GM21717 (cell line): Measurements from ENCODE around the gene UBAP1.
"Not testable (repeated sequence)": the region's sequence is repeated elsewhere in the genome, so short reads cannot be mapped to it uniquely, and the experiment has no call there.

Experiments
- ATAC-seq: cut with Tn5 transposase; IDR thresholded peaks from one replicate; pipeline ENCODE4 v1.9.1; 2021; ENCODE audit warnings: mild to moderate bottlenecking, moderate library complexity; ENCODE audit not compliant: unreplicated experiment

The UBAP1 gene

DNA sequence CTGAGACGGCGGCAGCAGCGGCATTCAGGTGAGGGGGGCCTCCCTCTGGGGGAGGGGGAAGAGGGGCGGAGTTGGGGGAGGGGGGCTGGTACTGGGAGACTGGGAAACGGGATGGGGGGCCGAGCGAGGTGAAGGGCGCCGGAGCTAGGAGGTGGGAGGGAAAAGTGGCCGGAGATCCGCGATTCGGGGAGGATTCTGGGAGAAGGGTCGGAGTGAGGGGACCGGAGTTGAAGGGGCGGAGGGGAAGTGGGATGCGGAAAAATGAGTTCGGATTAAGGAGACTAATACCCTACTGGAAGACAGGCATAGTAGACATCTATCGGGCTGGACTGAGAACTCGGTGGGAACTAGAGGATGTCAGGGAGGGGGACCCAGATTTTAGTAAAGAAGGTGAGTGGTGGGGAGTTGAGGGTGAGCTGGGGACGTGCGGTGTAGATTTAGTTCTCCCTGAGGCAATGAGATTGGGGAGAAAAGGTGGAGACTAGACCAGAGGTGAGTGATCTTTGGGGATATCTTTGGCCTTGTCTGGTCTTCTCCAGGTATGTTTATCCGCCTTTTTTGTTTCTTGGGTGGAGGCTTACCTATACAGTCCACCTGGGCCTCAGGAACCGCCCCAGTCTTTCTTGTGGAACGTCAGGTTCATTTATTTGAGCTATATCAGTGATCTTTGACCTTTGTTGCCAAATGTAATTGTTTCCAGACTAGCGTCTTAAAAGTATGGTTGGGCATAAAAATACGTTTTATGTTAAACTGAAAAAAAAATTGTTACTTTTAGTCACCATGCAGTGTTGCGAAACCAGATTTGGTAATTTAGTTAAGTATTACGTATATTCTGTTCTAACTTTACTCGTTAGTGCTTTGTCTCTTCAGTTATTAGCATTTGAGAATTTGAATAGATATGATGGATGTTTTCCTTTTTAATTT is 632 bp downstream of the UBAP1 start:
- ATAC-seq: no peak

DNA sequence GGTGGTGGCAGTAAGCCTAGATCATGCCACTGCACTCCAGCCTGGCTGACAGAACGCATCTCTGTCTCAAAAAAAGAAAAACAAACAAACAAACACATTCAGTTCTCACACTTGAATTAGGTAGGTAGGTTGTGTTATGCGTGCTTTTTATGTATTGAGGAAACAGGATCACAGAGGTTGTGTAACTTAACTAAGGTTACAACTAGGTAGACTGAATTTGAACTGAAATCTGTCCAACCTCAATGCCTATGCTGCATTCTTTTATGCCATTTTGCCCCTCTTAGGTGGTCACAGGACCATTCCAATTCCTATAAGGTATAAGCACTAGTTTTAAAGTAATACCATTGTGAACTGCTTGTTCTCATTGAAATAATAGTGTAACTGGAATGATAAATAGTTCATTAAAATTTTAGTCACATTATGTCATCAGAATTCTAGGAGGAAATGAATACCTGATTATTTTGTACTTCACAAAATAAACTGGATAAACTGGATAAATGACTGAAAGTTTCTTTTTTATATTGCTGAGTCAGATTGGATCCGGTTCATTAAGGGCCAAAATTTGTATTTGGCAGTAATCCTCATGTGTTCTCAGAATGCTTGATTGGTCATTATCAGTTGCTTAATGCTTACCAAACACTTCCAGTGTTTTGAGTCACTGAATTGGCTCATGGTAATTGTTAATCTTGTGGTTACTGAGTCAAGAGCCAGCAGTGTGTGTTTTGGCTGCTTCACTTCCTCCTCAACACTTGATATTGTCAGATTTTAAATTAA is 7.1 kb downstream of the UBAP1 start:
- ATAC-seq: no peak

DNA sequence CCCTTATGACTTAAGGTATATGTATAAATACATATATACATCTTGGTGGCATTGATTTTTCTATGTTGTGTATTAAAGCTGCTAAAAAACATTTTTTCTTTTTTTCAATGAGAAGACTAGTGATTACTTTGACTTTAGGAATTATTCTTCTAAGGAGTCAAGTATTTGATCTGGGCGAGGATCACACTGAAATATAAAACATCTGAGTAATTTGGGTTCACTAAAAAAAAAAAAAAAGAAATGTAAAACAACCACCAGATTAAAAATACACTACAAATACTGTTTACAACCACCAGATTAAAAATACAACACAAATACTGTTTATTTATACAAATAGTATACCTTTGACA is 9.0 kb downstream of the UBAP1 start:
- no peak for ATAC-seq

DNA sequence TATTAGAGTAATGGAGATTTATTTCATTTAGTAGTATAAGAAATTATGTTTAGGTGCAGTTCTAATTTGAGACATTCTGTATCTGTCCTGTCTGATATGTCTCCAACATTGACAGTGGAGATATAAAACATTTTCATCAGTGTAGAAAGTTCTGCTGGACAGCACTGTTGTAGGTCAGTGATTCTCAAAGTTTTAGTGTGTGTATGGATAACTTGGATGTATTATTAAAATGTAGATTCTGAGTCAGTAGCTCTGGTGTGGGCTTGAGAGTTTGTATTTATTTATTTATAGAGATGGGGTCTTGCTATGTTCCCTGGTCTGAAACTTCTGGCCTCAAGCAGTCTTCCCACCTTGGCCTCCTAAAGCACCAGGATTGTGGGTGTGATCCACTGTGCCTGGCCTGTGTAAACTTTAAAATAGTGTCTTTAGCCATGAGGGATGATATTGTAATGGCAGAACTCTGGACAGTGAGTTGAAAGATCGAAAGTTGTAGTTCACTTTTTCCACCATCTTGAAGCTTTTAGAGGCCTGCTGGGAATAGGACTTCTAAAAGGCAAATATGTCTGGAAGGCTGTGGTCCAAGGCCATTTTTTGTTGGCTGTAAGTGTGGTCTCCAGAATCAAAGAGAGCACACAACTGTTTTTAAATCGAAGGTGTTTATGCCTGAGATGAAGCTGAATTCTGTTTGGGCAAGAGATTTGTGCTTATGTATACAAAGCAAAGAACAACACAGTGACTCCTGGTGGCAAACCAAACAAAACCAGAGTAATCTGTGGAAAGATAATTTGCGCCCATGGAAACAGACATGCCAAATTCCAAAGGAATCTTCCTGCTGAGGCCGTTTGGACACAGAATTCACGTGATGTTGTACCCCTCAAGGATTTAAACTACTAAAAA is 12.4 kb downstream of the UBAP1 start:
- ATAC-seq: no peak

DNA sequence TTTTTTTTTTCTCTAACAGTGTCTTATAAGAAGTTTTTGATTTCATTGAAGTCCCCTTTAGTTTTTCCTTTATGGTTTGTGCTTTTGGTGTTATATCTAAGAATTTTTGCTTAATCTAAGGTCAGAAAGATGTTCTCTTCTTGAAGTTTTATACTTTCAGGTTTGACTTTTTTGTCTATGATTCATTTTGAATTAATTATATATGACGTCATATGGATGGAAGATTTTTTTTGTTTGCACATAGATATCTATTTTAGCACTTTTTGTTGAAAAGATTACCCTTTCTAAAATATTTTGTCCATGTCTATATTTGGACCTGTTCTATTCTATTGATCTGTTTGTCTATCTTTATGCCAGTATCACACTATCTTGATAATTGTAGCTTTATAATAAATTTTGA is 16.3 kb downstream of the UBAP1 start:
- no peak for ATAC-seq

DNA sequence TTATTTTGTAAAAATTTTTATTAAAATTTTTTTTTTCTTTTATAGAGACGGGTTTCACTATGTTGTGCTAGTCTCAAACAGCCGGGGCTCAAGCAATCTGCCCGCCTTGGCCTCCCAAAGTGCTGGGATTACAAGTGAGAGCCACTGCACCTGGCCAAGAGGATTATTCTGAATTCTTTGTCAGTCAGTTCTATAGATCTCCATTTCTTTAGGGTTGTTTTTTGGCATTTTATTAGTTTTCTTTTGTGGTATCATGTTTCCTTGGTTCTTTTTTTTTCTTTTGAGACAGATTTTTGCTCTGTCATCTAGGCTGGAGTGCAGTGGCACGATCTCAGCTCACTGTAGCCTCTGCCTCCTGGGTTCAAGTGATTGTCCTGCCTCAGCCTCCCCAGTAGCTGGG is 18.4 kb downstream of the UBAP1 start:
- ATAC-seq: not testable (repeated sequence)

DNA sequence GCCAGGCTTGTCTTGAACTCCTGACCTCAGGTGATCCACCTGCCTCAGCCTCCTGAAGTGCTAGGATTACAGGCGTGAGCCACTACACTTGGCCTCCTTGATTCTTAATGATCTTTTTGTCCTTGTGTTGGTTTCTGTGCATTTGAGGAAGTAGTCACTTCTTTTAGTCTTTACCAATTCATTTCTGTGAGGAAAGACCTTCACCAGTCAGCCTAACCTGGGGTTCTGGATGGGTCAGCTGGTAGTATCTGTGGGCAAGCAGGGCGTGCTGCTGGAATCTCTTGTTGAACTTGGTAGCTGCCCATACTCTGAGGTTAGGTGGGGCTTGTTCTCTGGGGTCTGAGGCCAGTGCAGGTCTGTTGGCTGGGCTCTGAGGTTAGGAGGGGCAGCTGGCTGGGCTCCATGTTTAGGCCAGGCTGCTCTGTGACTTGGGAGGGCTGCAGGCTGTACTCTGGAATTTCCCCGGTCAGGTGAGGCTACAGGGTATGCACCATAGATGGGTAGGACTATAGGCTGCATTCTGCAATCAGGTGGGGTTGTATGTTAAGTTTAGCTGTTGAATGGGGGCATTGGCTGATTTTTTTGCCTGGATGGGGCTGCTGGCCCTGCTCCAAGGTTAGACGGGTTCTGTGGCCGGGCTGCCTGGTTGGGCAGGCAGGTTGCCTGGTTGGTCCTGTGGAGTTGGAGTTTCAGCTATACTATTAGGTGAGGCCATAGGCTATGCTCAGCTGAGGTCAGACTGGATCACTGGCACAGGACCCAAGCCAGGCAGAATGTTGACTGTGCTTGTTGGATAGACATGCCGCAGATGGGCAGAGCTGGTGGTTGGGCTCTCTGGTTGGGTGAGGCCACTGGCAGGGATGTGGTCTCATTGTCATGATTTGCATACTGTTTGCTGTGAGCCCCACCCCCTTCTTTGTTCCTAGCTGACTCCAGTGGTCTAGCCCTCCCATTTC is 19.2 kb downstream of the UBAP1 start:
- ATAC-seq: no peak

DNA sequence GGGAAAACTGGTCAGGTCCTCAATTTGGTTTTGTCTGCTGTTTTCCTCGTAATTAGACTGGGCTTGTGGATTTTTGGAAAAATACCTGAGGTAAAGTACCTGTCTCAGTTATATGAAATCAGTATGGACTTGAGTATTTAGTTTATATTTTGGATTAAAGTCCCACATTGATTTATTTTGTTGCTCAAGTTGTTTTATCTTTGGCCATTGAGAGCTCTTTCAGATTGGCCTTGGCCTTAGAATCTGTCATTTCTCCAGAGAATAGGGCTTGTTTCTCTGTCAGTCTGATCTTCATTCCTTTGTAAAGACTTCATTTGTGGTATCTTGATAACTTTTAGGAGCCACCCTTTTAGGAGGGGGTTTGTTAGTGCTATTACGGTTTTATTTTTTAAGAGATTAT is 21.2 kb downstream of the UBAP1 start:
- ATAC-seq: no peak

DNA sequence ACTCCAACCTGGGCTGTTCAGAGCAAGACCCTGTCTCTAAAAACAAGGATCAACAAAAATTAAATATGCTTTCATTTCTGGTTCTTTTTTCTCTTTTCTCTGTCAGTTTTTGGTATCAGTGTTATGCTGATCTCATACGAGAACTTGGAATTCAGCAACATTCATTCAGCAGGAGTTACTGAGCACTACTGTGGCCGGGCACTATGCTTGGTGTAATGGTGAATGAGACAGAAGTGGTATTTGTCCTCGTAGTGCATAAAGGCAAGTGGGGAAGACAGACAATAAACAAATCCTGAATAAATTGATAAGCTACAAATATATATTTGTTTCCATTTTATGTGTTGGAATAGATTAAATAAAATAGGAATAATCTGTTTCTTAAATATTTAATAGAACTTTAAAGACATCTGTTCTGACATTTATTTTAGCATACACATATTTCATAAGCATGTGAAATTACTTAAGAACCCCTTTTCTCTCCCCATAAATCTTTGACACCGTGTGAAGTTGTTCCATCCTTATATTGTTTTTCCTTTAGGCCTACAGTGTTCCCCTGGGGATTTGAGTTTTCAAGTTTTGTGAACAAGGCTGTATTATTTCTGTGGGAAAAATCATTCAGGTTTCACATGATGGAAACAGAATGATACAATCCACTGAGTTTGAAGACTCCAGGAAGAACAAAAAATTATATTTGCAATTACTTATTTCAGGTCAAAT is 24.6 kb downstream of the UBAP1 start:
- ATAC-seq: no peak

DNA sequence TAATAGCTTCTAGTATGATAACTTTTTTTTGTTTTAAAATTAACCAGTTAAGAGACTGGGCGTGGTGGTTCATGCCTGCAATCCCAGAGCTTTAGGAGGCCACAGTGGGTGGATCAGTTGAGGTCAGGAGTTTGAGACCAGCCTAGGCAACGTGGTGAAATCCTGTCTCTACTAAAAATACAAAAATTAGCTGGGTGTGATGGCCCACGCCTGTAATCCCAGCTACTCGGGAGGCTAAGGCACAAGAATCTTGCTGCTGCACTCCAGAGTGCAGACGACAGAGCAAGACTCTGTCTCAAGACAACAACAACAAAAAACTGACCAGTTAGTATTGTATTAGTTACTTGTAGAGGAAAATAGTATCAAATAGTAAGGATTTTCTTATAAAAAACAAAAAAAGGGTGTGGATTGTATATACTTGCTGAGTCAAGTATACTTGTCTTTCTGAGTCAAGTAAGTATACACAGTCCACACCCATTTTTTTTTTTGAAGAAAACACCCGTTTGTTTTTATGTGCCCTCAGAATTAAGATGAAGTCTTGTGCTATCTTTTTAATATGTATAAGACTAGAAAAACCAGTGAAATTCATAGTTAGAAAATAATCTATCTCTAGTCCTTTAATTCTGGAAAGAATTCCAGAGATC is 25.3 kb downstream of the UBAP1 start:
- ATAC-seq: no peak

DNA sequence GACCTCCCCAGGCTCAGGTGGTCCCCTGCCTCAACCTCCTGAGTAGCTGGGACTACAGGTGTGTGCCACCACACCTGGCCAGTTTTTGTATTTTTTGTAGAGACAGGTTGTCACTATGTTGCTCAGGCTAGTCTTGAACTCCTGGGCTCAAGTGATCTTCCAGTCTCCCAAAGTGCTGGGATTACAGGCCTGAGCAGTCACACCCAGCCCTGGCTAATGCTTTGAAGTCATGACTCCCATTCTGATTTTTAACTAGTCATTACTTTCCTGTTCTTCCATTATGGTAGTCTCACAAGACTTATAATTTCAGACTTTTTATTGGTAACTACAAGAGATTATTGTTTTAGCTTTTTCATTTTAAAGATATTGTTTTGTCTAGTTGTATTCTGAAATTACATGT is 26.3 kb downstream of the UBAP1 start:
- ATAC-seq: no peak

DNA sequence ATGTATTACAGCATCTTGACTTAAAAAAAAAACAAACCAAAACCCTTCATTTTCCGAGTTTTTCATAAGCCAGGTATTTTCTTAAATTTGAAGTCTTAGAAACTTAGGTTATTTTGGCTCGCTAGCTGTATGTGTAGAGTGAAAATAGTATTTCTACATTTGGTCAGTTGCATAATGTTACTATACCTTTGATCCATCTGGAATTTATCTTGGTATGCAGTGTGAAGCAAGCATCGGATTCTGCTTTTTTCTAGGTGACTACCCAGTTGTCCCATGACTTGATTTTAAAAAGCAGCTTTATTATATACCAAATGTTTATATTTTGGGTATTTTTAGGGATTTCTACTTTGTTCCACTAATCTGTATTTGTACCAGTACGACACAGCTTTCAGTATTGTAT is 27.7 kb downstream of the UBAP1 start:
- no peak for ATAC-seq

DNA sequence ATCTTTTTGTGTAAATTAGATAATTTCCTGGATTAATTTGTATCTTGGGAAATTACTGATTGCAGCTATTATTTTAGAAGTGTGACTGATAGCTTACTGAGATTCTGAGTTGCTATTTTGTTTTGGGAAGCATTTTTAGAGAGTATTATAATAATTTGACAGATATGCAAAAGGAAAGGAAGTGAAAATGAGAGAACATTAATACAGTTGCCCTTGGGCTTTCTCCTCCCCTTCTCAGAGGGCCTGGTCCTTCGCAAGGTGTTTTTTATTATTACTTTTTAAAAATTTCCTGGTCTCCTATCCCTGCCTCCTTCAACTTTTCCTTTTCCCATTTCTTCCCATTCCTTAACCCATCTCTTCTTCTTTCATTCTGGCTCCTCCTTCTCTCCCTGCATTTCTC is 32.6 kb downstream of the UBAP1 start:
- no peak for ATAC-seq

DNA sequence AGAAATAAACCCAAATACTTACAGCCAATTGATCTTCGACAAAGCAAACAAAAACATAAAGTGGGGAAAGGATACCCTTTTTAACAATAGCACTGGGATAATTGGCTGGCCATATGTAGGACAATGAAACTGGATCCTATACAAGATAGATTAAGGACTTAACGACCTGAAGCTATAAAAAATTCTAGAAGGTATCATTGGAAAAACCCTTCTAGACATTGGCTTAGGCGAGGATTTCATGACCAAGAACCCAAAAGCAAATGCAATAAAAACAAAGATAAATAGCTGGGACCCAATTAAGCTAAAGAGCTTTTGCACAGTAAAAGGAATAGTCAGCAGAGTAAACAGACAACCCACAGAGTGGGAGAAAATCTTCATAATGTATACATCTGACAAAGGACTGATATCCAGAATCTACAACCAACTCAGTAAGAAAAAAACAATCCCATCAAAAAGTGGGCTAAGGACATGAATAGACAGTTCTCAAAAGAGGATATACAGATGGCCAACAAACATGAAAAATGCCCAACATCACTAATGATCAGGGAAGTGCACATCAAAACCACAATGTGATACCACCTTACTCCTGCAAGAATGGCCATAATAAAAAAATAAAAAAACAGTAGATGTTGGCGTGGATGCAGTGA is 35.6 kb downstream of the UBAP1 start:
- not testable (repeated sequence) for ATAC-seq

DNA sequence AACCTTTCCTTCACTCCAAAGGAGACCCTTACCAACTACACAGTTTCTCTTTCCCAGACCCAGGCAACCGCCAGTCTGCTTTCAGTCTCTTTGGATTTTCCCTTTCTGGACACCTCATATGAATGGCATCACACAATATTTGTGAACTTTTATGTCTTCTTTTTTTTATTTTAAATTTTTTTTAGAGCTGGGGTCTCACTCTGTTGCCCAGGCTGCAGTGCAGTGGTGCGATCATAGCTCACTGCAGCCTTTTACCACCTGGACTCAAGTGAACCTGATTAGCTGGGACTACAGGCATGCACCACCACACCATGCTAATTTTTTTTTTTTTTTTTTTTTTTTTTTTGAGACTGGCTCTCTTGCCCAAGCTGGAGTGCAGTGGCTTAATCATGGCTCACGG is 37.5 kb downstream of the UBAP1 start:
- no peak for ATAC-seq

DNA sequence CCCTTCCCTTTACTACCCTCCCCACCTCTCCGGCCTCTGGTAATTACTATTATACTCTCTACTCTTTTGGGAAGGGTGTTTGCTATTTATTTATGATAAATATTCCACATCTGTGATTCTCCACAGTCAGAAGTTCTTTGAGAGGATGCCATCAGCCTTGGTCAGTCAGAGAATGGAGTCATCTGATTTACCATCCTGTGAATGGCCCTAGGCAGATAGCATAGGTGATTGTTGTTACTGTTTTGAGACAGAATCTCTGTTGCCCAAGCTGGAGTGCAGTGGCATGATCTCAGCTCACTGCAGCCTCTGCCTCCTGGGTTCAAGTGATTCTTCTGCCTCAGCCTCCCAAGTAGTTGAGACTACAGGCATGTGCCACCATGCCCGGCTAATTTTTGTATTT is 38.2 kb downstream of the UBAP1 start:
- ATAC-seq: not testable (repeated sequence)

DNA sequence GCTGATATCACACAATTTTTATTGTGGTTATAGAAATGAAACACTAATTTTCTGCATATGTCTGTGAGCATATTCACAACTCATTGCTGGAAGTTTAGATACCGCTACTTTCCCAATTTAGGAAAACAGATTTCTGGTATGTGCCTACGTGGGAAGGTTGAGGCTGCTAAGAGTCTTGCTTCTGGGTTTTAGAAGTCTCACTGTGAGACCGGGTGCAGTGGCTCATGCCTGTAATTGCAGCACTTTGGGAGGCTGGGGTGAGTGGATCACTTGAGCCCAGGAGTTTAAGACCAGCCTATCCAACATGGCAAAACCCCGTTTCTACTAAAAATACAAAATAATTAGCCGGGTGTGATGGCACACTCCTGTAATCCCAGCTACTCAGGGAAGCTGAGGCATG is 39.6 kb downstream of the UBAP1 start:
- ATAC-seq: no peak

DNA sequence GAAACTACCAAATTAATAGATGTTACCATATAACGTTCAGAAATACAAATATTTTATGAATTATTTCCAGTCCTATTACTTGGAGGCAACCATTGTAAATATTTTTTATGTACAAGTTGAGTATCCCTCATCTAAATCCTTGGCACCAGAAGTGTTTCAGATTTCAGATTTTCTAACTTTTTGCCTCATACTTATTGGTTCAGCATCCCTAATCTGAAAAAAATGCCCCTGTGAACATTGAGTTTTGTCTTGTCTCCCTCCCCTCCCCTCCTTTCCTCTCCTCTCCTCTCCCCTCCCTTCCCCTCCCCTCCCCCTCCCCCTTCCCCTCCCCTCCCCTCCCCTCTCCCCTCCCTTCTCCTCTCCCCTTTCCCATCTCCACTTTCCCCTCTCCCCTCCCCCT is 40.6 kb downstream of the UBAP1 start:
- no peak for ATAC-seq

DNA sequence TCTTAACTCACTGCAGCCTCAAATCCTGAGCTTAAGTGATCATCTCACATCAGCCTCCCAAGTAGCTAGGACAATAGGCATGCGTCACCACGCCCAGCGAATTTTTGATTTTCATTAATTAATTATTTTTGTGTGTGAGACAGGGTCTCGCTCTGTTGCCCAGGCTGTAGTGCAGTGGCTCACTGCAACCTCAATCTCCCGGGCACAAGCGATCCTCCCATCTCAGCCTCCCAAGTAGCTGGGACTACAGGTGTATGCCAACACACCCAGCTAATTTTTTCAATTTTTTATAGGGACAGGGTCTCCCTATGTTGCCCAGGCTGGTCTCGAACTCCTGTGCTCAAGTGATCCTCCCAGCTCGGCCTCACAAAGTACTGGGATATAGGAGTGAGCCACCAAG is 41.4 kb downstream of the UBAP1 start:
- no peak for ATAC-seq
